Retinal pigment epithelial cell (primary cell): ENCODE results near the gene MGME1.

Experiments
- DNase-seq: peaks from one replicate; pipeline ENCODE4 v3.0.0-alpha.2; 2010; ENCODE audit warnings: low read depth
- H3K4me3 ChIP-seq: 2 replicates; pipeline ENCODE4 v1.5.1; 2011; ENCODE audit warnings: mild to moderate bottlenecking, low read length, control low read depth, moderate library complexity
- CTCF ChIP-seq: conservative IDR thresholded peaks from 2 replicates; pipeline ENCODE4 v1.5.1; 2011; ENCODE audit warnings: low read depth, low read length, control low read depth, inconsistent platforms

MGME1 gene

GRCh38 chr20:17968366-17969277 is at the start of gene MGME1, which contains the start of gene SNX5:
TSS of gene MGME1 (plus strand) at chr20:17969018. CDS start at chr20:17969860, 842 bp downstream.
TSS of gene SNX5 (minus strand) at chr20:17968794. CDS start at chr20:17968425, 369 bp downstream.
- TF ChIP-seq CTCF = no peak
- H3K4me3 ChIP-seq = peak within 1 kb of the TSS; percentile 96
- peak; percentile 97 for DNase-seq

GRCh38 chr20:17919149-17919548 is 49.7 kb upstream of the MGME1 start:
- no peak for TF ChIP-seq CTCF
- no peak for DNase-seq

GRCh38 chr20:17921774-17922173 is 47.0 kb upstream of the MGME1 start:
- no peak overlapping the region for H3K4me3 ChIP-seq
- TF ChIP-seq CTCF = no peak
- DNase-seq = no peak

More at GRCh38 chr20:17919149-17919548, 49.7 kb upstream of the MGME1 start:
- no peak overlapping the region for H3K4me3 ChIP-seq

- DNase-seq = no peak
- H3K4me3 ChIP-seq = no peak overlapping the region
- no peak for TF ChIP-seq CTCF
Observed at GRCh38 chr20:17925141-17925939, 43.5 kb upstream of the MGME1 start.

- H3K4me3 ChIP-seq = no peak overlapping the region
- no peak for TF ChIP-seq CTCF
- no peak for DNase-seq
Observed at GRCh38 chr20:17925940-17926300, 42.9 kb upstream of the MGME1 start.

GRCh38 chr20:17928211-17928611 is 40.6 kb upstream of the MGME1 start:
- H3K4me3 ChIP-seq = no peak overlapping the region
- no peak for DNase-seq
- TF ChIP-seq CTCF = no peak
